PC-3 (cell line): ENCODE results near the gene TCL1B. TPM values are rescaled to one million over a fixed set of nuclear protein-coding genes. Genes with fewer than 3 reads are reported as not detected.

Experiments
- ATAC-seq: fragments of 200-7000 bp; cut with Tn5 transposase; 2 replicates; pipeline ENCODE4 v1.9.1; 2020; ENCODE audit warnings: mild to moderate bottlenecking, moderate library complexity
- BruUV-seq: library from RNA; stranded (reverse); fragments of 400-500 nt; replicated peaks from 2 replicates; lab custom pipeline; 2021; lab: Mats Ljungman, UMichigan
- CTCF ChIA-PET: fragments of 300-600 bp; sonication (Branson Sonifier 250); formaldehyde crosslinking; loops from one replicate; lab custom pipeline; 2022; ENCODE audit warnings: antibody characterized with exemption; lab: Charles Lee
- POLR2A ChIA-PET: fragments of 300-600 bp; sonication (Branson Sonifier 250); formaldehyde crosslinking; loops from one replicate; lab custom pipeline; 2022; ENCODE audit warnings: antibody characterized with exemption; ENCODE audit not compliant: unreplicated experiment; lab: Charles Lee
- DNase-seq: peaks from one replicate; pipeline ENCODE4 v3.0.0-alpha.2; 2015
- H2AFZ ChIP-seq: fragments of 300-600 bp; sonication (generic); 2 replicates; pipeline ENCODE4 v1.6.0; 2016; ENCODE audit warnings: antibody characterized with exemption, low read length
- H3F3A ChIP-seq: fragments of 300-600 bp; sonication (generic); one replicate; pipeline ENCODE4 v1.6.0; 2017; ENCODE audit warnings: antibody characterized with exemption, low read length, control low read depth, mild to moderate bottlenecking; ENCODE audit not compliant: unreplicated experiment
- H3K27ac ChIP-seq: fragments of 300-600 bp; sonication (generic); 2 replicates; pipeline ENCODE4 v1.5.1; 2016; ENCODE audit warnings: mild to moderate bottlenecking, low read length
- H3K27me3 ChIP-seq: fragments of 300-600 bp; sonication (generic); 2 replicates; pipeline ENCODE4 v1.6.1; 2016; ENCODE audit warnings: low read length, mixed read lengths
- H3K36me3 ChIP-seq: fragments of 300-600 bp; sonication (generic); 2 replicates; pipeline ENCODE4 v1.6.1; 2016; ENCODE audit warnings: low read depth, mixed run types, low read length, mixed read lengths
- H3K4me1 ChIP-seq: fragments of 300-600 bp; sonication (generic); 2 replicates; pipeline ENCODE4 v1.5.1; 2016; ENCODE audit warnings: low read length; ENCODE audit not compliant: insufficient read depth
- H3K4me2 ChIP-seq: fragments of 300-600 bp; sonication (generic); 2 replicates; pipeline ENCODE4 v1.6.0; 2016; ENCODE audit warnings: low read length
- H3K4me3 ChIP-seq: fragments of 300-600 bp; sonication (generic); 2 replicates; pipeline ENCODE4 v1.5.1; 2016; ENCODE audit warnings: mild to moderate bottlenecking, low read length, mixed read lengths
- H3K79me2 ChIP-seq: fragments of 300-600 bp; sonication (generic); 2 replicates; pipeline ENCODE4 v1.6.1; 2017; ENCODE audit warnings: low read length, mixed read lengths
- H3K9ac ChIP-seq: fragments of 300-600 bp; sonication (generic); 2 replicates; pipeline ENCODE4 v1.6.0; 2016; ENCODE audit warnings: mild to moderate bottlenecking, low read length
- H3K9me2 ChIP-seq: fragments of 300-600 bp; sonication (generic); replicated peaks from 2 replicates; pipeline ENCODE4 v1.6.1; 2016; ENCODE audit warnings: mixed run types, low read length, mixed read lengths
- H3K9me3 ChIP-seq: fragments of 300-600 bp; sonication (generic); 2 replicates; pipeline ENCODE4 v1.6.1; 2016; ENCODE audit warnings: low read length, mixed read lengths
- H4K20me1 ChIP-seq: fragments of 300-600 bp; sonication (generic); 2 replicates; pipeline ENCODE4 v1.6.1; 2016; ENCODE audit warnings: low read length, mixed read lengths
- CTCF ChIP-seq: fragments of 300-600 bp; sonication (generic); conservative IDR thresholded peaks from 2 replicates; pipeline ENCODE4 v1.5.1; 2017; ENCODE audit warnings: antibody characterized with exemption, low read depth, mild to moderate bottlenecking, low read length
- EZH2 ChIP-seq: fragments of 300-600 bp; sonication (generic); IDR thresholded peaks from one replicate; pipeline ENCODE4 v1.6.1; 2017; ENCODE audit warnings: antibody characterized with exemption, mild to moderate bottlenecking, low read length; ENCODE audit not compliant: unreplicated experiment
- EZH2phosphoT487 ChIP-seq: fragments of 300-600 bp; sonication (generic); IDR thresholded peaks from 2 replicates; pipeline ENCODE4 v1.6.1; 2018; ENCODE audit warnings: mild to moderate bottlenecking, antibody characterized with exemption, low read length, borderline replicate concordance
- intact Hi-C: fragments of 100-400 bp; cut with micrococcal nuclease; formaldehyde crosslinking; loops from 2 replicates; pipeline ENCODE4 v1.9.0; 2023
- total RNA-seq: library from RNA; depleted of rRNA; stranded (reverse); fragments of >200 nt; gene quantifications from 2 replicates; pipeline ENCODE4 v1.2.3, GENCODE V29; 2014

Gene TCL1B
- total RNA-seq, 1 experiment from 2014 or later, result not detected

DNA sequence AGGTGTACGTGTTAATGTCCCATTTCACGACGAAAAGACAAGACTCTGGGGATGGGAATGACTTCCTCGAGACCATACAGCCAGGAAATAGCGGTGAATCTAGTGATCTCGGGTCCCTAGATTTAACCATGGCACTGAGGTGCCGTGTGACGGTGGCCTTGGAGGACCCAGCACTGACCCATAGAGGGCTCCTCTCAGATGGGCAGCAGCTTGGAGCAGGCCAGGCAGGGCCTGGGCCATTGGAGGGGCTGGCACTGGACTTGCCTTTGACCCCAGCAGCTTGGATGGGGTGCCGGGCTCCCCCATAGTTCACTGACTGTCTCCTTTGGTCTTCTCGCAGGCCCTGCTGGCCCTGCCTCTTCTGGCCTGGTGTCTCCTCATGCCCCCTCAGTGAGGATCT, 5.4 kb downstream of the TCL1B start:
- Histone ChIP-seq H3K79me2 (no peaks in the 10 kb centered on the region), H3K27me3 (peaks cover 52% of the 10 kb centered on the region), H2AFZ (no peak overlapping the region)

GRCh38 chr14:95692109-95692508, 5.9 kb downstream of the TCL1B start:
- TF ChIP-seq EZH2 (no peak), CTCF (no peak), EZH2phosphoT487 (no peak)
- no TSS peak for BruUV-seq
- Histone ChIP-seq H3K36me3 (no peaks in the 10 kb centered on the region), H3F3A (no peaks in the 10 kb centered on the region), H4K20me1 (no peaks in the 10 kb centered on the region), H3K9me2 (no peaks in the 10 kb centered on the region), H3K79me2 (no peaks in the 10 kb centered on the region), H3K4me2 (no peak overlapping the region), H3K27ac (no peak overlapping the region), H3K4me1 (no peaks in the 10 kb centered on the region), H3K9me3 (no peaks in the 10 kb centered on the region), H3K9ac (no peak overlapping the region), H2AFZ (no peak overlapping the region), H3K4me3 (no peak overlapping the region), H3K27me3 (peaks cover 53% of the 10 kb centered on the region)
- intact Hi-C loops, result no loop called here
- ChIA-PET CTCF (no interaction called here), POLR2A (no interaction called here)
- ATAC-seq (no peak), DNase-seq (no peak)

More for the DNA sequence above, 5.4 kb downstream of the TCL1B start:
- Histone ChIP-seq H3F3A (no peaks in the 10 kb centered on the region), H3K9me2 (no peaks in the 10 kb centered on the region), H3K4me3 (no peak overlapping the region), H3K4me2 (no peak overlapping the region), H3K4me1 (no peaks in the 10 kb centered on the region), H3K9me3 (no peaks in the 10 kb centered on the region), H3K9ac (no peak overlapping the region), H4K20me1 (no peaks in the 10 kb centered on the region), H3K27ac (no peak overlapping the region), H3K36me3 (no peaks in the 10 kb centered on the region)
- BruUV-seq, result no TSS peak
- CTCF ChIA-PET, result no interaction called here
- TF ChIP-seq EZH2phosphoT487, result no peak
- TF ChIP-seq EZH2, result no peak
- TF ChIP-seq CTCF, result no peak
- DNase-seq (no peak), ATAC-seq (no peak)
- POLR2A ChIA-PET, result no interaction called here
- intact Hi-C loops, result no loop called here

GRCh38 chr14:95695051-95695450, 8.8 kb downstream of the TCL1B start:
- Histone ChIP-seq H3K27ac (no peak overlapping the region), H3K4me2 (no peak overlapping the region), H3K9me2 (no peaks in the 10 kb centered on the region), H3K27me3 (peaks cover 49% of the 10 kb centered on the region), H4K20me1 (no peaks in the 10 kb centered on the region), H3K36me3 (no peaks in the 10 kb centered on the region), H3F3A (no peaks in the 10 kb centered on the region), H3K4me1 (no peaks in the 10 kb centered on the region), H3K9me3 (no peaks in the 10 kb centered on the region), H3K4me3 (no peak overlapping the region), H3K79me2 (no peaks in the 10 kb centered on the region), H3K9ac (no peak overlapping the region), H2AFZ (no peak overlapping the region)
- TF ChIP-seq EZH2, result no peak
- TF ChIP-seq CTCF, result no peak
- TF ChIP-seq EZH2phosphoT487, result no peak
- ATAC-seq, result no peak
- intact Hi-C loops, result no loop called here
- CTCF ChIA-PET, result no interaction called here
- no peak for DNase-seq
- no TSS peak for BruUV-seq
- POLR2A ChIA-PET, result no interaction called here
